Esophagus squamous epithelium (tissue), 4 donors: ENCODE measurements around the gene SLC44A1.

Source experiments
- CTCF ChIP-seq, 6 experiments: fragments of 450-650 bp in 4 of 6; fragments of 200-600 bp in 2 of 6; sonication (generic) in 2 of 6; IDR thresholded peaks; one replicate each; pipeline ENCODE4 v1.5.1; 2016 to 2019; ENCODE audit warnings: antibody characterized with exemption in 6 of 6, mild to moderate bottlenecking in 4 of 6, moderate library complexity in 4 of 6
- POLR2A ChIP-seq, 4 donors: fragments of 450-650 bp; IDR thresholded peaks; one replicate each; pipeline ENCODE4 v1.6.1; 2017; ENCODE audit warnings: antibody characterized with exemption in 4 of 4, mild to moderate bottlenecking in 4 of 4, moderate library complexity in 3 of 4

GRCh38 chr9:105389796-105390195 is 145.3 kb downstream of the SLC44A1 start:
- TF ChIP-seq CTCF (IDR thresholded peaks at IDR 0.05), result no peak
- TF ChIP-seq POLR2A (IDR thresholded peaks at IDR 0.05), result no peak
